Occipital lobe (tissue), 2 donors: ENCODE measurements around the gene ACKR4. TPM values are rescaled to one million over a fixed set of nuclear protein-coding genes. Genes with fewer than 3 reads are reported as not detected.
"Not testable (repeated sequence)": the region's sequence is repeated elsewhere in the genome, so short reads cannot be mapped to it uniquely, and the experiment has no call there.

Source experiments
- DNase-seq: peaks from one replicate; lab custom pipeline; 2025; lab: John Stamatoyannopoulos, UW
- total RNA-seq: library from RNA; depleted of rRNA; stranded (reverse); fragments of >200 nt; gene quantifications from one replicate; pipeline ENCODE4 v1.2.3, GENCODE V29; 2014

The ACKR4 gene
- 0.16 TPM for total RNA-seq

GRCh38 chr3:132596816-132597433 is at the start of gene ACKR4:
ACKR4 (plus strand) TSS chr3:132597270; CDS start chr3:132600398, 3,128 bp downstream.
- DNase-seq: no peak

- no peak for DNase-seq
Observed at GRCh38 chr3:132549169-132549568, 47.9 kb upstream of the ACKR4 start.

GRCh38 chr3:132549890-132550578 is 47.0 kb upstream of the ACKR4 start:
- DNase-seq: no peak

GRCh38 chr3:132550579-132551305 is 46.3 kb upstream of the ACKR4 start:
- DNase-seq: no peak

GRCh38 chr3:132553826-132554225 is 43.2 kb upstream of the ACKR4 start:
- no peak for DNase-seq

- no peak for DNase-seq
Observed at GRCh38 chr3:132554437-132554836, 42.6 kb upstream of the ACKR4 start.

- DNase-seq: no peak
Observed at GRCh38 chr3:132555306-132556035, 41.6 kb upstream of the ACKR4 start.

- DNase-seq: not testable (repeated sequence)
Observed at GRCh38 chr3:132556036-132556386, 41.1 kb upstream of the ACKR4 start.

- no peak for DNase-seq
Observed at GRCh38 chr3:132556508-132557159, 40.4 kb upstream of the ACKR4 start.

- DNase-seq: no peak
Observed at GRCh38 chr3:132561003-132561402, 36.1 kb upstream of the ACKR4 start.

- no peak for DNase-seq
Observed at GRCh38 chr3:132563420-132564069, 33.5 kb upstream of the ACKR4 start.

- DNase-seq: no peak
Observed at GRCh38 chr3:132564070-132564465, 33.0 kb upstream of the ACKR4 start.

GRCh38 chr3:132568422-132568821 is 28.6 kb upstream of the ACKR4 start:
- DNase-seq: no peak

- DNase-seq: no peak
Observed at GRCh38 chr3:132569153-132569552, 27.9 kb upstream of the ACKR4 start.

- DNase-seq: no peak
Observed at GRCh38 chr3:132569580-132569979, 27.5 kb upstream of the ACKR4 start.

GRCh38 chr3:132570016-132570415 is 27.1 kb upstream of the ACKR4 start:
- DNase-seq: no peak

GRCh38 chr3:132573797-132574211 is 23.3 kb upstream of the ACKR4 start:
- no peak for DNase-seq

GRCh38 chr3:132587401-132587800 is 9.7 kb upstream of the ACKR4 start:
- no peak for DNase-seq

- DNase-seq: no peak
Observed at GRCh38 chr3:132592216-132592615, 4.9 kb upstream of the ACKR4 start.

GRCh38 chr3:132593241-132593946 is 3.7 kb upstream of the ACKR4 start:
- DNase-seq: no peak
